LNCaP clone FGC (cell line): ENCODE measurements around the gene ILF3.
"Not testable (repeated sequence)": the region's sequence is repeated elsewhere in the genome, so short reads cannot be mapped to it uniquely, and the experiment has no call there.

ENCODE experiments used
- DNase-seq: peaks from one replicate; pipeline ENCODE4 v3.0.0-alpha.2; 2011; ENCODE audit warnings: low read depth
- H3K4me3 ChIP-seq: 2 replicates; pipeline ENCODE4 v1.5.1; 2011; ENCODE audit warnings: mild to moderate bottlenecking, low read depth, low read length, control low read depth
- CTCF ChIP-seq: IDR thresholded peaks from 2 replicates; pipeline ENCODE4 v1.5.1; 2012; ENCODE audit warnings: mild to moderate bottlenecking; ENCODE audit not compliant: control insufficient read depth, insufficient read depth; ENCODE audit errors: extremely low read depth

Gene ILF3

GRCh38 chr19:10662384-10663251 lies 8.5 kb downstream of the ILF3 start:
- no peak for TF ChIP-seq CTCF
- H3K4me3 ChIP-seq, result no peak overlapping the region
- no peak for DNase-seq

GRCh38 chr19:10663252-10663563 lies 9.1 kb downstream of the ILF3 start:
- not testable (repeated sequence) for H3K4me3 ChIP-seq, DNase-seq

GRCh38 chr19:10667867-10668266 lies 13.7 kb downstream of the ILF3 start:
- TF ChIP-seq CTCF, result no peak
- DNase-seq, result no peak
- no peak overlapping the region for H3K4me3 ChIP-seq

GRCh38 chr19:10669246-10669645 lies 15.1 kb downstream of the ILF3 start:
- no peak for DNase-seq
- TF ChIP-seq CTCF, result no peak
- H3K4me3 ChIP-seq, result no peak overlapping the region

GRCh38 chr19:10670182-10670581 lies 16.0 kb downstream of the ILF3 start:
- TF ChIP-seq CTCF, result no peak
- no peak overlapping the region for H3K4me3 ChIP-seq
- no peak for DNase-seq

- no peak overlapping the region for H3K4me3 ChIP-seq
- no peak for TF ChIP-seq CTCF
- DNase-seq, result no peak
Observed at GRCh38 chr19:10670876-10671804, 17.0 kb downstream of the ILF3 start.

GRCh38 chr19:10671922-10672321 lies 17.8 kb downstream of the ILF3 start:
- not testable (repeated sequence) for DNase-seq, H3K4me3 ChIP-seq

GRCh38 chr19:10675214-10675613 lies 21.1 kb downstream of the ILF3 start:
- DNase-seq, H3K4me3 ChIP-seq: not testable (repeated sequence)
